ENCODE measurements around the gene CSNK1D. TPM values are rescaled to one million over a fixed set of nuclear protein-coding genes. Genes with fewer than 3 reads are reported as not detected.
"Not testable (repeated sequence)": the region's sequence is repeated elsewhere in the genome, so short reads cannot be mapped to it uniquely, and the experiment has no call there.

CSNK1D gene
- total RNA-seq, 3 donors from 2014 or later = 177 to 221 (median 189) TPM

- intact Hi-C loops (cut with DNase I, micrococcal nuclease) = no loop called here
- DNase-seq = peak in 1 of 3 donors; percentile 47
- Histone ChIP-seq H3K36me3 (ENCODE audit: low read depth) (no peaks in the 10 kb centered on the region), H3K9me3 (no peaks in the 10 kb centered on the region), H3K4me1 (ENCODE audit: low read depth) (peaks cover 32% of the 10 kb centered on the region), H3K4me3 (no peak overlapping the region)
- ATAC-seq = no peak
- TF ChIP-seq, protein P1, sequence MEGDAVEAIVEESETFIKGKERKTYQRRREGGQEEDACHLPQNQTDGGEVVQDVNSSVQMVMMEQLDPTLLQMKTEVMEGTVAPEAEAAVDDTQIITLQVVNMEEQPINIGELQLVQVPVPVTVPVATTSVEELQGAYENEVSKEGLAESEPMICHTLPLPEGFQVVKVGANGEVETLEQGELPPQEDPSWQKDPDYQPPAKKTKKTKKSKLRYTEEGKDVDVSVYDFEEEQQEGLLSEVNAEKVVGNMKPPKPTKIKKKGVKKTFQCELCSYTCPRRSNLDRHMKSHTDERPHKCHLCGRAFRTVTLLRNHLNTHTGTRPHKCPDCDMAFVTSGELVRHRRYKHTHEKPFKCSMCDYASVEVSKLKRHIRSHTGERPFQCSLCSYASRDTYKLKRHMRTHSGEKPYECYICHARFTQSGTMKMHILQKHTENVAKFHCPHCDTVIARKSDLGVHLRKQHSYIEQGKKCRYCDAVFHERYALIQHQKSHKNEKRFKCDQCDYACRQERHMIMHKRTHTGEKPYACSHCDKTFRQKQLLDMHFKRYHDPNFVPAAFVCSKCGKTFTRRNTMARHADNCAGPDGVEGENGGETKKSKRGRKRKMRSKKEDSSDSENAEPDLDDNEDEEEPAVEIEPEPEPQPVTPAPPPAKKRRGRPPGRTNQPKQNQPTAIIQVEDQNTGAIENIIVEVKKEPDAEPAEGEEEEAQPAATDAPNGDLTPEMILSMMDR (IDR thresholded peaks at IDR 0.05) = no peak
These were observed 59.4 kb downstream of the CSNK1D start for GRCh38 chr17:82214012-82214628.

DNA sequence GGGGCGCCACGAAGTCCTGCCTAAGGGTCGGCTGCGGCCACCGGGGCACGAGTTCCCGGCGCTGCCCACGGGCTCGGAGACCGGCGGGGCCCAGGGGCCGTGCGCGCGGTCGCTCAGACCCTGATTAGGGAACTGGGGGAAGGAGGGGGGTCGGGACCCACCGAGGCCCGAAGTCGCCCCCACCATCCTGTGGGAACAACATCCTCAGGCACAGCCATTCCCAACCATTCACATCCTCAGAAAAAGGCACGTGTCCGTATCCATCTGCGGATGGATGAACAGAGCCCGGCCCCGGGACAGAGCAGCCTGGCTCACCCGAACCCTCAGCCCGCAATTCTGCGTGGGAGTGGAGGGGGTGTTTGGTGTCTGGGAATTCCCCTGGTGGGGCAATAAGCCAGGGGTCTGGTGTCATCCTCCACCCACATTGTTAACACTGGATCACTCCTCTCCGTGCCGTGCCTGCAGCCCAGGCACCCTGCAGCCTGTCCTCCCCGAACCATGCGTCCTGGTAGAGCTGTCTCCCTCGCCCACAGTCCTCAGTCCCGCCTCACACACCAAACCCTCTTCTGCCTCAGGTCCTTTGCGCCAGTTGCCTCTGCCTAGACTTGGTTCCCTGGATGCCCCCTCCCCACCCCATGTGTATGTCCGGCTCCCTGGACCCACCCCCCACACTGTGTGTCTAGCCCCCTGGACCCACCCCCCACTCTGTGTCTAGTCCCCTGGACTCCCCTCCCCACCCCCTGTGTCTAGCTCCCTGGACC is 60.1 kb downstream of the CSNK1D start:
- Histone ChIP-seq H3K36me3 (ENCODE audit: low read depth) (no peaks in the 10 kb centered on the region), H3K4me1 (ENCODE audit: low read depth) (peaks cover 32% of the 10 kb centered on the region), H3K9me3 (no peaks in the 10 kb centered on the region), H3K4me3 (peak overlapping the region; percentile 70)
- DNase-seq = peak in 2 of 3 donors; percentile 51 to 68
- intact Hi-C loops (cut with DNase I, micrococcal nuclease) = no loop called here
- peak; percentile 21 for ATAC-seq
- TF ChIP-seq, protein P1 (IDR thresholded peaks at IDR 0.05) = no peak

- ATAC-seq (peak; percentile 84), DNase-seq (peak; percentile 74 to 88 (median 85))
- peak within 1 kb of the TSS; percentile 70 for H3K4me3 ChIP-seq
- no peaks in the 10 kb centered on the region for H3K36me3 ChIP-seq (ENCODE audit: low read depth)
- intact Hi-C loops (cut with DNase I, micrococcal nuclease) = no loop called here
- TF ChIP-seq, protein P1 (IDR thresholded peaks at IDR 0.05) = no peak
- H3K9me3 ChIP-seq = no peaks in the 10 kb centered on the region
- peaks cover 30% of the 10 kb centered on the region for H3K4me1 ChIP-seq (ENCODE audit: low read depth)
These were observed 60.9 kb downstream of the CSNK1D start, which contains the start of gene CCDC57 for GRCh38 chr17:82212331-82213250. CCDC57 (minus strand) TSS chr17:82212842; CDS start chr17:82201944, 10,898 bp downstream.

DNA sequence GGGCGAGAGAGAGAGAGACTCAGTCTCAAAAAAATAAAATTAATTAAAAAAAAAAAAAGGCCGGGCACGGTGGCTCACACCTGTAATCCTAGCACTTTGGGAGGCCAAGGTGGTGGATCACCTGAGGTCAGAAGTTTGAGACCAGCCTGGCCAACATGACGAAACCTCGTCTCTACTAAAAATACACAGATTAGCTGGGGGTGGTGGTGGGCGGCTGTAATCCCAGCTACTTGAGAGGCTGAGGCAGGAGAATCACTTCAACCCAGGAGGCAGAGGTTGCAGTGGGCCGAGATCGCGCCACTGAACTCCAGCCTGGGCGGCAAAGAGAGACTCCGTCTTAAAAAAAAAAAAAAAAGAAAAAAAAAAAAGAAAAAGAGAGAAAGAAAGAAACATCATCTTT is 62.8 kb downstream of the CSNK1D start:
- intact Hi-C loops (cut with DNase I, micrococcal nuclease); H3K4me3 ChIP-seq; H3K9me3 ChIP-seq; ATAC-seq; H3K36me3 ChIP-seq (ENCODE audit: low read depth): not testable (repeated sequence)
- DNase-seq = peak in 1 of 3 donors; percentile 29
- H3K4me1 ChIP-seq (ENCODE audit: low read depth) = peaks cover 21% of the 10 kb centered on the region

DNA sequence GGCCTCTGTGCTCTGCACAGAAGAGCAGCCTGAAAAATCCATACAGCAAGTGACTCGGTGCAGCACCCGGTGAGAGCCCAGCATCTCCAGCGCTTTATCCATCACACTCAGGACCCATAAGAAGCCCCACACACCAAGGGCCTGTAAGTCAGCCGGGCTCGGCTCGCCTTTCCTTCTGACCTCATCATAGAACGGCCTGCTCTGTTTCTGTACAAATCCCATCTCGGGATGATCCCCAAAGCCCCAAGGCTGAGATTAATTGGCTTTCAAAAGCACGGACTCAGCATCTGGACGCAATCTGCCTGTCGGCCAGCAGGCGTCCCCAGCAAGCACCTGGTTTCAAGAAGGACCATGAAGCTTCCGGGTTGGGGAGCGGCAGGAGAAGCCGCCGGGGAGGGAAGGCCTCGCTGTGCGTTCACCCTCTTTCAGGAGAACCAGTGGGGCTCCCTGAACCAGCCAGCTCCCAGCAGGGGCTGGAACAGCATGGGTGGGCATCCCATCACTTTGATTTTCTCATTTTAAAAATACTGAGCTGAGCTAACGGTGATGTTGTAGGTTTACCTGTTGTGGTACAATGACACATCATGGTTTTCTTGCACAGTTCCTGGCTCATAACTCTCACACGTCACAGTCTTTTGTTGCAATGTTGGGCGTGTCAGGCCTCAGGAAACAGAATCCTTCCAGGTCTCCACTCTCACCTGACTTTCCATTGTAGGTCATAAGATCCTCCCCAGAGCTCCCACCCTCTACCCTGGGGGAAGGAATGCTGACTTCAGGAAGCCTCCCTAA is 67.6 kb downstream of the CSNK1D start:
- Histone ChIP-seq H3K4me1 (ENCODE audit: low read depth) (peaks cover 13% of the 10 kb centered on the region), H3K9me3 (no peaks in the 10 kb centered on the region), H3K36me3 (ENCODE audit: low read depth) (no peaks in the 10 kb centered on the region), H3K4me3 (no peak overlapping the region)
- TF ChIP-seq, protein P1 (IDR thresholded peaks at IDR 0.05) = peak; percentile 88
- peak; percentile 88 to 92 (median 90) for DNase-seq
- peak; percentile 95 for ATAC-seq
- intact Hi-C loops (cut with DNase I, micrococcal nuclease) = no loop called here

All from mucosa of descending colon (tissue), 3 donors.